ENCODE measurements around the gene MYO1F. TPM values are rescaled to one million over a fixed set of nuclear protein-coding genes. Genes with fewer than 3 reads are reported as not detected.

The MYO1F gene
- total and polyA plus RNA-seq, 2 donors from 2014 or later, result 1.7 to 35.8 TPM

- Histone ChIP-seq H3K4me1 (ENCODE audit: control insufficient read depth in 2 of 3, insufficient read depth in 2 of 3, low read depth in 1 of 3, low read length in 3 of 3) (peaks cover 0 to 3% (median 3%) of the 10 kb centered on the region in 3 donors), H3K27ac (ENCODE audit: low read depth in 2 of 2, low read length in 2 of 2) (no peak overlapping the region), H3K9ac (ENCODE audit: low read length in 3 of 3) (no peak overlapping the region), H3K36me3 (ENCODE audit: control insufficient read depth in 2 of 3, insufficient read depth in 3 of 3, low read length in 3 of 3) (no peaks in the 10 kb centered on the region), H3K9me3 (ENCODE audit: control insufficient read depth in 2 of 3, insufficient read depth in 1 of 3, low read length in 3 of 3) (no peaks in the 10 kb centered on the region), H3K27me3 (ENCODE audit: control insufficient read depth, insufficient read depth, low read length) (no peaks in the 10 kb centered on the region), H3K4me3 (ENCODE audit: low read length in 3 of 3) (no peak overlapping the region)
- DNase-seq (no peak), FAIRE-seq (no peak)
- TF ChIP-seq, protein P1, sequence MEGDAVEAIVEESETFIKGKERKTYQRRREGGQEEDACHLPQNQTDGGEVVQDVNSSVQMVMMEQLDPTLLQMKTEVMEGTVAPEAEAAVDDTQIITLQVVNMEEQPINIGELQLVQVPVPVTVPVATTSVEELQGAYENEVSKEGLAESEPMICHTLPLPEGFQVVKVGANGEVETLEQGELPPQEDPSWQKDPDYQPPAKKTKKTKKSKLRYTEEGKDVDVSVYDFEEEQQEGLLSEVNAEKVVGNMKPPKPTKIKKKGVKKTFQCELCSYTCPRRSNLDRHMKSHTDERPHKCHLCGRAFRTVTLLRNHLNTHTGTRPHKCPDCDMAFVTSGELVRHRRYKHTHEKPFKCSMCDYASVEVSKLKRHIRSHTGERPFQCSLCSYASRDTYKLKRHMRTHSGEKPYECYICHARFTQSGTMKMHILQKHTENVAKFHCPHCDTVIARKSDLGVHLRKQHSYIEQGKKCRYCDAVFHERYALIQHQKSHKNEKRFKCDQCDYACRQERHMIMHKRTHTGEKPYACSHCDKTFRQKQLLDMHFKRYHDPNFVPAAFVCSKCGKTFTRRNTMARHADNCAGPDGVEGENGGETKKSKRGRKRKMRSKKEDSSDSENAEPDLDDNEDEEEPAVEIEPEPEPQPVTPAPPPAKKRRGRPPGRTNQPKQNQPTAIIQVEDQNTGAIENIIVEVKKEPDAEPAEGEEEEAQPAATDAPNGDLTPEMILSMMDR (IDR thresholded peaks at IDR 0.05; ENCODE audit: borderline replicate concordance, extremely low read depth, insufficient read depth), result no peak
- intact Hi-C loops (cut with DNase I), result loop anchor here (10.0 kb wide), 1 partner anchor 89 kb away; the partner anchor contains the start of gene MARCHF2
Measured at GRCh38 chr19:8503510-8503909, 73.7 kb downstream of the MYO1F start.

- DNase-seq (no peak), FAIRE-seq (no peak)
- intact Hi-C loops (cut with DNase I), result loop anchor here (10.0 kb wide), 1 partner anchor 87 kb away; the partner anchor contains the start of gene MARCHF2
Measured at GRCh38 chr19:8501981-8502380, 75.3 kb downstream of the MYO1F start.

GRCh38 chr19:8501516-8501915 lies 75.7 kb downstream of the MYO1F start:
- intact Hi-C loops (cut with DNase I), result loop anchor here (10.0 kb wide), 1 partner anchor 87 kb away; the partner anchor contains the start of gene MARCHF2

More at GRCh38 chr19:8501981-8502380, 75.3 kb downstream of the MYO1F start:
- Histone ChIP-seq H3K9me3 (ENCODE audit: control insufficient read depth in 2 of 3, insufficient read depth in 1 of 3, low read length in 3 of 3) (no peaks in the 10 kb centered on the region), H3K9ac (ENCODE audit: low read length in 3 of 3) (no peak overlapping the region), H3K36me3 (ENCODE audit: control insufficient read depth in 2 of 3, insufficient read depth in 3 of 3, low read length in 3 of 3) (no peaks in the 10 kb centered on the region), H3K4me1 (ENCODE audit: control insufficient read depth in 2 of 3, insufficient read depth in 2 of 3, low read depth in 1 of 3, low read length in 3 of 3) (peaks cover 0 to 3% (median 3%) of the 10 kb centered on the region in 3 donors), H3K27ac (ENCODE audit: low read depth in 2 of 2, low read length in 2 of 2) (no peak overlapping the region), H3K4me3 (ENCODE audit: low read length in 3 of 3) (no peak overlapping the region), H3K27me3 (ENCODE audit: control insufficient read depth, insufficient read depth, low read length) (no peaks in the 10 kb centered on the region)
- TF ChIP-seq, protein P1 (IDR thresholded peaks at IDR 0.05; ENCODE audit: borderline replicate concordance, extremely low read depth, insufficient read depth), result no peak

More at GRCh38 chr19:8501516-8501915, 75.7 kb downstream of the MYO1F start:
- no peaks in the 10 kb centered on the region for H3K36me3 ChIP-seq (ENCODE audit: control insufficient read depth in 2 of 3, insufficient read depth in 3 of 3, low read length in 3 of 3)
- no peaks in the 10 kb centered on the region for H3K9me3 ChIP-seq (ENCODE audit: control insufficient read depth in 2 of 3, insufficient read depth in 1 of 3, low read length in 3 of 3)
- no peak overlapping the region for H3K27ac ChIP-seq (ENCODE audit: low read depth in 2 of 2, low read length in 2 of 2)
- H3K4me3 ChIP-seq (ENCODE audit: low read length in 3 of 3), result no peak overlapping the region
- H3K4me1 ChIP-seq (ENCODE audit: control insufficient read depth in 2 of 3, insufficient read depth in 2 of 3, low read depth in 1 of 3, low read length in 3 of 3), result peaks cover 0 to 3% (median 3%) of the 10 kb centered on the region in 3 donors
- FAIRE-seq (no peak), DNase-seq (no peak)
- TF ChIP-seq, protein P1 (IDR thresholded peaks at IDR 0.05; ENCODE audit: borderline replicate concordance, extremely low read depth, insufficient read depth), result no peak
- H3K27me3 ChIP-seq (ENCODE audit: control insufficient read depth, insufficient read depth, low read length), result no peaks in the 10 kb centered on the region
- H3K9ac ChIP-seq (ENCODE audit: low read length in 3 of 3), result no peak overlapping the region
